Psoas muscle (tissue), 8 donors: Measurements from ENCODE around the gene ZNF366. TPM values are rescaled to one million over a fixed set of nuclear protein-coding genes. Genes with fewer than 3 reads are reported as not detected.

Experiments
- ATAC-seq, 4 donors: fragments of 200-7000 bp; cut with Tn5 transposase; one replicate each; pipeline ENCODE4 v1.9.1; 2020; ENCODE audit warnings: moderate library complexity in 3 of 4, mild to moderate bottlenecking in 2 of 4
- DNase-seq, 2 donors: peaks; one replicate each; pipeline ENCODE4 v3.0.0-alpha.2; 2020
- H3K27ac ChIP-seq: fragments of 200-600 bp; one replicate; pipeline ENCODE4 v1.8.0; 2022
- H3K27me3 ChIP-seq, 3 donors: fragments of 200-600 bp in 1 of 3; one replicate each; pipeline versions ENCODE4 v1.6.1 to v1.8.0; 2013 to 2022; ENCODE audit warnings: low read length in 2 of 3, mild to moderate bottlenecking in 2 of 3, moderate library complexity in 1 of 3; ENCODE audit not compliant: insufficient read depth in 3 of 3
- H3K36me3 ChIP-seq, 2 donors: fragments of 200-600 bp in 1 of 2; one replicate each; pipeline versions ENCODE4 v1.6.1 to v1.8.0; 2013 to 2022; ENCODE audit warnings: low read depth in 1 of 2, mild to moderate bottlenecking in 1 of 2, moderate library complexity in 1 of 2; ENCODE audit not compliant: insufficient read depth in 1 of 2
- H3K4me1 ChIP-seq: fragments of 200-600 bp; one replicate; pipeline ENCODE4 v1.8.0; 2022
- H3K4me3 ChIP-seq: fragments of 200-600 bp; one replicate; pipeline ENCODE4 v1.8.0; 2022; ENCODE audit warnings: mild to moderate bottlenecking
- H3K9me3 ChIP-seq: fragments of 200-600 bp; one replicate; pipeline ENCODE4 v1.8.0; 2022
- CTCF ChIP-seq: fragments of 200-600 bp; IDR thresholded peaks from one replicate; pipeline ENCODE4 v1.8.0; 2022; ENCODE audit warnings: antibody characterized with exemption
- WGBS, 3 donors: extraction: QIAGEN DNeasy Blood & Tissue Kit; methylation state at CpG; one replicate each; pipeline versions ENCODE4 v1.1.6 to v1.1.7; 2013; 5-methylcytosine and 5-hydroxymethylcytosine counted together
- intact Hi-C, 2 donors: fragments of 100-400 bp; cut with DNase I; formaldehyde crosslinking; loops; one replicate each; pipeline versions ENCODE4 v1.11.0 to v1.14.2; 2022
- polyA plus RNA-seq, 3 donors: library from polyadenylated mRNA; stranded (reverse); fragments of 200-250 nt; gene quantifications; one replicate each; pipeline ENCODE4 v1.2.3, GENCODE V29; 2013
- total RNA-seq, 4 donors: library from RNA; stranded (reverse); fragmentation: NEBNext Ultra II Directional in 2 of 4; extraction: Animal tissue kit (Norgen Biotek cat#: 25700) in 2 of 4; gene quantifications; one replicate each; pipeline versions ENCODE4 v1.2.1 to v1.2.4, GENCODE V29; 2021 to 2023
- donor health status: healthy with polysubstance abuse.
- donor health status: DM: no; HTN: no; CAD: no; lungs with moderate emphysema.
- donor health status: Bipolar disorder and iron deficiency.
- donor health status: healthy.
- donor health status: DM: yes; HTN: yes; CAD: no.
- donor health status: DM: no; HTN: no; CAD: no.
- donor health status: DM: no; HTN: no; CAD: no.
- donor health status: DM: yes; HTN: yes; CAD: no.

The ZNF366 gene
- total and polyA plus RNA-seq, 7 donors: 1.2 to 6.6 (median 3.4) TPM

- H3K36me3 ChIP-seq: no peaks in the 10 kb centered on the region
- intact Hi-C loops: no loop called here
- ATAC-seq: no peak
Measured at GRCh38 chr5:72501488-72501887, 5.7 kb downstream of the ZNF366 start.

GRCh38 chr5:72499730-72500129 is 7.5 kb downstream of the ZNF366 start:
- DNase-seq (peak; percentile 19 to 60), ATAC-seq (peak in 1 of 4 donors; percentile 28)
- intact Hi-C loops: loop anchor here in 1 of 2 donors (2.0 kb wide), 1 partner anchor 17 kb away; no protein-coding TSS in a partner anchor
- TF ChIP-seq CTCF: no peak
- Histone ChIP-seq H3K4me1 (peaks cover 26% of the 10 kb centered on the region), H3K27ac (peak overlapping the region; percentile 44), H3K4me3 (no peak overlapping the region), H3K27me3 (no peaks in the 10 kb centered on the region), H3K9me3 (no peaks in the 10 kb centered on the region), H3K36me3 (no peaks in the 10 kb centered on the region)
- 65 to 77% (median 74%) methylated on average over 12 of the region's 12 CpGs for WGBS, 3 donors

More at GRCh38 chr5:72501488-72501887, 5.7 kb downstream of the ZNF366 start:
- H3K4me3 ChIP-seq: no peak overlapping the region
- H3K9me3 ChIP-seq: no peaks in the 10 kb centered on the region
- TF ChIP-seq CTCF: no peak
- H3K27ac ChIP-seq: peak overlapping the region; percentile 44
- no peak for DNase-seq
- peaks cover 36% of the 10 kb centered on the region for H3K4me1 ChIP-seq
- 50 to 60% (median 51%) methylated on average over 3 of the region's 3 CpGs for WGBS, 3 donors
- H3K27me3 ChIP-seq: no peaks in the 10 kb centered on the region

GRCh38 chr5:72499090-72499489 is 8.1 kb downstream of the ZNF366 start:
- no peak for ATAC-seq
- peaks cover 19% of the 10 kb centered on the region for H3K4me1 ChIP-seq
- no peak for TF ChIP-seq CTCF

GRCh38 chr5:72498284-72498683 is 8.9 kb downstream of the ZNF366 start:
- 53 to 61% (median 53%) methylated on average over 2 of the region's 2 CpGs for WGBS, 3 donors
- DNase-seq (no peak), ATAC-seq (peak in 2 of 4 donors; percentile 50 to 74)
- Histone ChIP-seq H3K9me3 (no peaks in the 10 kb centered on the region), H3K4me1 (peaks cover 11% of the 10 kb centered on the region), H3K27ac (no peak overlapping the region), H3K36me3 (no peaks in the 10 kb centered on the region), H3K27me3 (no peaks in the 10 kb centered on the region), H3K4me3 (no peak overlapping the region)
- no peak for TF ChIP-seq CTCF
- intact Hi-C loops: loop anchor here in 1 of 2 donors (2.0 kb wide), 1 partner anchor 15 kb away; no protein-coding TSS in a partner anchor

More at GRCh38 chr5:72499090-72499489, 8.1 kb downstream of the ZNF366 start:
- no peak for DNase-seq
- Histone ChIP-seq H3K27ac (no peak overlapping the region), H3K9me3 (no peaks in the 10 kb centered on the region), H3K27me3 (no peaks in the 10 kb centered on the region), H3K4me3 (no peak overlapping the region), H3K36me3 (no peaks in the 10 kb centered on the region)
- 75 to 87% (median 81%) methylated on average over 2 of the region's 2 CpGs for WGBS, 3 donors
- intact Hi-C loops: loop anchor here in 1 of 2 donors (2.0 kb wide), 1 partner anchor 16 kb away; no protein-coding TSS in a partner anchor

GRCh38 chr5:72497823-72498222 is 9.4 kb downstream of the ZNF366 start:
- Histone ChIP-seq H3K36me3 (no peaks in the 10 kb centered on the region), H3K27ac (no peak overlapping the region), H3K4me3 (no peak overlapping the region), H3K27me3 (no peaks in the 10 kb centered on the region), H3K4me1 (peaks cover 7% of the 10 kb centered on the region), H3K9me3 (no peaks in the 10 kb centered on the region)
- DNase-seq: no peak
- no peak for ATAC-seq
- 69 to 80% (median 73%) methylated on average over 3 of the region's 3 CpGs for WGBS, 3 donors
- no peak for TF ChIP-seq CTCF
- intact Hi-C loops: loop anchor here in 1 of 2 donors (2.0 kb wide), 1 partner anchor 15 kb away; no protein-coding TSS in a partner anchor
